ENCODE results near the gene SLC2A11. TPM values are rescaled to one million over a fixed set of nuclear protein-coding genes. Genes with fewer than 3 reads are reported as not detected.
A peak's percentile ranks its signal among the peaks of the same experiment; 100 is the strongest.
"Not testable (repeated sequence)": the region's sequence is repeated elsewhere in the genome, so short reads cannot be mapped to it uniquely, and the experiment has no call there.

Gene SLC2A11
- total RNA-seq, 1 donor from 2014 or later: 52.4 TPM

DNA sequence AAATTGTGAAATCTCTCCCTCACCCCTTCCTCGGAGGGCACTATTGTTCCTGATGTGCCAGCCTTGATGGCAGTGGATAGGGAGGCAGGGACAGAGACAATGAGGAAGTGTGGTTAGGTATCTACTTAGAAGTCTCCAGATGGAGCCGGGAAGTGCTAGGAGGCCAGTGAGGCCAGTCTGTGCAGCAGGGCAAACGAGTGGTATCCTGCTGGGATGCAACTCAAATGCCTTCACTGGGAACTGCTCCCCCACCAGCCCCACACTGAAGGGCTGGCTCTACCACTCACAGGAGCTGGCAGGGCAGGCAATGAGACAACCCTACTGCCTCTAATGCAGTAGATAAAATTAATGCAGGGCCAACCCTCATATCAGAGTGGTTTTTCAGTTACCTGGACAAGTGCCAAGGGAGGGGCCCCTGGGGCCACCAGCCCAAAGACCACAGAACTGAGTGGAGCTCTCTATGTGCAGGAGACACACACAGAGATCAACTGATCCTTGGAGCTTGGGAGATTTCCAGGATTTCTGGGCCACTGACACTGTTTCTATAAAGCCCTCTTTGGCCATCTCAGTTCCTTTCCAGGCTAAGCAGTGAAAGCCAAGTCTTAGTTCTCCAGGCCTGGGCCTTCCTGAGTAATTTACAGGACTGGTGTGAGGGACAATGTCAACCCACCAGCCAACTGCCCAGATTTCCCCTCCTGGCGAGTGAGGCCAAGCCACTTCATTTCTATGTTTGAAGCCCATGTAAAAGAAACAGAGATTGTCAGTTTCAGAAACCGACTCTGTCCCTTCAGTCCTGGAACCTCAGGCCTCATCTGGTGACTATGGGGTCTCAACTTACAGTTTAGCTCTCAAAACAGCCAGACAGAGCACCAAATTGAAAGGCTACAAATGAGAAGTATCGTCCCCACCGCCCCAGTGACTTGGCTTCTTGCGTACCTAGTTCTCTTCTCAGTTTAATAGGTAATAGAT, 40.6 kb downstream of the SLC2A11 start:
- peaks cover 9% of the 10 kb centered on the region for H3K27me3 Mint-ChIP-seq (ENCODE audit: unreplicated experiment)
- no peak overlapping the region for H3K27ac Mint-ChIP-seq (ENCODE audit: unreplicated experiment)
- H3K9me3 Mint-ChIP-seq (ENCODE audit: unreplicated experiment): peaks cover 6% of the 10 kb centered on the region
- DNase-seq: no peak
- peaks cover 7% of the 10 kb centered on the region for H3K36me3 Mint-ChIP-seq (ENCODE audit: unreplicated experiment)
- TF ChIP-seq, protein P1, sequence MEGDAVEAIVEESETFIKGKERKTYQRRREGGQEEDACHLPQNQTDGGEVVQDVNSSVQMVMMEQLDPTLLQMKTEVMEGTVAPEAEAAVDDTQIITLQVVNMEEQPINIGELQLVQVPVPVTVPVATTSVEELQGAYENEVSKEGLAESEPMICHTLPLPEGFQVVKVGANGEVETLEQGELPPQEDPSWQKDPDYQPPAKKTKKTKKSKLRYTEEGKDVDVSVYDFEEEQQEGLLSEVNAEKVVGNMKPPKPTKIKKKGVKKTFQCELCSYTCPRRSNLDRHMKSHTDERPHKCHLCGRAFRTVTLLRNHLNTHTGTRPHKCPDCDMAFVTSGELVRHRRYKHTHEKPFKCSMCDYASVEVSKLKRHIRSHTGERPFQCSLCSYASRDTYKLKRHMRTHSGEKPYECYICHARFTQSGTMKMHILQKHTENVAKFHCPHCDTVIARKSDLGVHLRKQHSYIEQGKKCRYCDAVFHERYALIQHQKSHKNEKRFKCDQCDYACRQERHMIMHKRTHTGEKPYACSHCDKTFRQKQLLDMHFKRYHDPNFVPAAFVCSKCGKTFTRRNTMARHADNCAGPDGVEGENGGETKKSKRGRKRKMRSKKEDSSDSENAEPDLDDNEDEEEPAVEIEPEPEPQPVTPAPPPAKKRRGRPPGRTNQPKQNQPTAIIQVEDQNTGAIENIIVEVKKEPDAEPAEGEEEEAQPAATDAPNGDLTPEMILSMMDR (IDR thresholded peaks at IDR 0.05; ENCODE audit: partially characterized antibody, unreplicated experiment): no peak
- peaks cover 6% of the 10 kb centered on the region for H3K4me1 Mint-ChIP-seq (ENCODE audit: low read depth, unreplicated experiment)
- H3K4me3 Mint-ChIP-seq (ENCODE audit: unreplicated experiment): peak overlapping the region; percentile 25

DNA sequence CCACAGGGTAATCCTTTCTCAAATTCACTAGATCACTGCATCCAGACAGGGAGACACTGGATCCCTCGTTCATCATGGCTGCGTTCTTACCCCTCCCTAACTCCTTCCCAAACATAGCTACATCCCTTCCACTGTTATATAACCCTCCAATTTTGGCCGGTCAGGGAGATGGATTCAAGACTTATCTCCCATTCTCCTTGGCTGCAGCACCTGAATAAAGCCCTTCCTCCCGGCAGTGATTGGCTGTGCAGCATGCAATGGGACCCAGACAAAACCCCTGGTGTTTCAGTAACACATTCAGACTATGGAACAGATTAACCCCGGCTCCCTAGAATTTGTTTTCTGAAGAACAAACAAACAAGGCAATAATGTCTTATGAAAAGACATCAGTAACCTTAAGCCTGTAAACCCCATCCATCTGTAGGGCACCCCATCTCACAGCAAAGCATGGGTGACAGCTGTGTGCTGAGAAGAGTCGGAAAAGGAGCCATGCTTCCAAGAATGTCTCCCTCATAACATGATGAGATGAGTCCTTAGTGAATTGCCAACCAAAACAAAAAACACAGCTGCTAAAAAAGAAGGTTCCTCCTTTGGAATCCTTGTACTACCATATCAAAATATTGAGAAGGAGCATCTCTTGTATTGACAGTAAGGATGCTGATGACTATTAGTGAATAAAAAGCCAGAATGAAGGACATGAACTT, 41.5 kb downstream of the SLC2A11 start:
- H3K4me3 Mint-ChIP-seq (ENCODE audit: unreplicated experiment): no peak overlapping the region

DNA sequence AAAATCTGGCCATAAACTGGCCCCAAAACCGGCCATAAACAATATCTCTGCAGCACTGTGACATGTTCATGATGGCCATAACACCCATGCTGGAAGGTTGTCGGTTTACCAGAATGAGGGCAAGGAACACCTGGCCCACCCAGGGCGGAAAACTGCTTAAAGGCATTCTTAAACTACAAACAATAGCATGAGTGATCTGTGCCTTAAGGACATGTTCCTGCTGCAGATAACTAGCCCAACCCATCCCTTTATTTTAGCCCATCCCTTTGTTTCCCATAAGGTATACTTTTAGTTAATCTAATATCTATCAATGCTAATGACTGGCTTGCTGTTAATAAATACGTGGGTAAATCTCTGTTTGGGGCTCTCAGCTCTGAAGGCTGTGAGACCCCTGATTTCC, 42.6 kb downstream of the SLC2A11 start:
- not testable (repeated sequence) for DNase-seq; H3K4me3 Mint-ChIP-seq (ENCODE audit: unreplicated experiment); H3K36me3 Mint-ChIP-seq (ENCODE audit: unreplicated experiment); H3K27ac Mint-ChIP-seq (ENCODE audit: unreplicated experiment)
- Mint-ChIP-seq H3K27me3 (ENCODE audit: unreplicated experiment) (peaks cover 17% of the 10 kb centered on the region), H3K4me1 (ENCODE audit: low read depth, unreplicated experiment) (peaks cover 19% of the 10 kb centered on the region), H3K9me3 (ENCODE audit: unreplicated experiment) (peaks cover 18% of the 10 kb centered on the region)

More for the DNA sequence above, 41.5 kb downstream of the SLC2A11 start:
- peaks cover 9% of the 10 kb centered on the region for H3K4me1 Mint-ChIP-seq (ENCODE audit: low read depth, unreplicated experiment)
- TF ChIP-seq, protein P1 (IDR thresholded peaks at IDR 0.05; ENCODE audit: partially characterized antibody, unreplicated experiment): no peak
- peaks cover 7% of the 10 kb centered on the region for H3K36me3 Mint-ChIP-seq (ENCODE audit: unreplicated experiment)
- DNase-seq: no peak
- H3K27me3 Mint-ChIP-seq (ENCODE audit: unreplicated experiment): peaks cover 9% of the 10 kb centered on the region
- no peak overlapping the region for H3K27ac Mint-ChIP-seq (ENCODE audit: unreplicated experiment)
- peaks cover 9% of the 10 kb centered on the region for H3K9me3 Mint-ChIP-seq (ENCODE audit: unreplicated experiment)

DNA sequence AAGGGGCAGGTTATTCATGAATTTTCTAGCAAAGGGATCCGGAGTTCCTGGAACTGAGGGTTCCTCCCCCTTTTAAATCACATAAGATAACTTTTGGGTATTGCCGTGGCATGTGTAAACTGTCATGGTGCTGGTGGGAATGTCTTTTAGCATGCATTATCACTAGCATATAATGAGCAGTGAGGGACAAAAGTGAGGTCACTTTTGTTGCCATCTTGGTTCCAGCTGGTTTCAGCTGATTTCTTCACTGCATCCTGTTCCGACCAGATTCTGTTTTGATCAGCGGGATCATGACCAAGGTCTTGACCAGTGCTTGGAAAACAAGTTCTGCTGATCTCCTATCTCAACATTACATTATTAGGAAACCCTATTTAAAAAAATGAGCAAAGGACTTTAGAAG, 43.9 kb downstream of the SLC2A11 start:
- Mint-ChIP-seq H3K36me3 (ENCODE audit: unreplicated experiment) (peaks cover 7% of the 10 kb centered on the region), H3K4me3 (ENCODE audit: unreplicated experiment) (no peak overlapping the region), H3K27ac (ENCODE audit: unreplicated experiment) (no peak overlapping the region), H3K4me1 (ENCODE audit: low read depth, unreplicated experiment) (peaks cover 26% of the 10 kb centered on the region), H3K9me3 (ENCODE audit: unreplicated experiment) (peaks cover 25% of the 10 kb centered on the region), H3K27me3 (ENCODE audit: unreplicated experiment) (peaks cover 21% of the 10 kb centered on the region)
- TF ChIP-seq, protein P1 (IDR thresholded peaks at IDR 0.05; ENCODE audit: partially characterized antibody, unreplicated experiment): no peak
- DNase-seq: no peak

DNA sequence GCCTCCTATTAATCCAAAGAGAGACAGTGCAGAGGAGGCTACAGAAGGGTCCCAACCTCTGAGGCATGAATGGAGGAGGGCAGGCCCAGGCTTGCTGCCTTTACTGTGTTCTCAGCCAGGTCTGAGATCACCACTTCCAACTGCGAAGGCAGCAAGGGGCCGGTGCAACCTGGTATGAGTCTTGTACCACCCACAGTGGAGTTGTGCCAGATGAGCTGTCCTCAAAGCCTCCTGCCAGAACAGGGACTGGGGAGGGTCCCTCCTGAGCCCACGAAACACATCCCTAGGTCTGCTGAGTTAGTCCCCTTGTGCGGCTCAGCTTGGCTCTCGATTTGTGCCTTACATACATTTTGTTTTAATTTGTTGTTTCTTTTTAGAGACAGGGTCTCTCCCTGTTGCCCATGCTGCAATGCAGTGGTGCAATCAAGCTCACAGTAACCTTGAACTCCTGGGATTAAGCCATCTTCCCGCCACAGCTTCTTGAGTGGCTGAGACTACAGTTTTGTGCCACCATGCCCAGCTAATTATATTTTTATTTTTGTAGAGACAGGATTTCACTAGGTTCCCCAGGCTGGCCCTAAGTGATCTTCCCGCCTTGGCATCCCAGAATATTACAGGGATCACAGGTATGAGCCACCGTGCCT, 45.8 kb downstream of the SLC2A11 start:
- peaks cover 7% of the 10 kb centered on the region for H3K36me3 Mint-ChIP-seq (ENCODE audit: unreplicated experiment)
- peak overlapping the region; percentile 99 for H3K27ac Mint-ChIP-seq (ENCODE audit: unreplicated experiment)
- peaks cover 39% of the 10 kb centered on the region for H3K4me1 Mint-ChIP-seq (ENCODE audit: low read depth, unreplicated experiment)
- H3K27me3 Mint-ChIP-seq (ENCODE audit: unreplicated experiment): peaks cover 23% of the 10 kb centered on the region
- TF ChIP-seq, protein P1 (IDR thresholded peaks at IDR 0.05; ENCODE audit: partially characterized antibody, unreplicated experiment): no peak
- H3K9me3 Mint-ChIP-seq (ENCODE audit: unreplicated experiment): peaks cover 24% of the 10 kb centered on the region
- peak overlapping the region; percentile 56 for H3K4me3 Mint-ChIP-seq (ENCODE audit: unreplicated experiment)
- DNase-seq: no peak

All from glutamatergic neuron (in vitro differentiated cells).